Testis (tissue), 2 donors: Measurements from ENCODE around the gene TEAD1.

Source experiments
- CTCF ChIP-seq, 3 experiments: fragments of 450-650 bp in 2 of 3; fragments of 200-600 bp in 1 of 3; sonication (generic) in 1 of 3; IDR thresholded peaks; one replicate each; pipeline ENCODE4 v1.5.1; 2016 to 2019; ENCODE audit warnings: antibody characterized with exemption in 3 of 3, mild to moderate bottlenecking in 2 of 3, moderate library complexity in 1 of 3
- POLR2A ChIP-seq: fragments of 450-650 bp; IDR thresholded peaks from one replicate; pipeline ENCODE4 v1.6.1; 2017; ENCODE audit warnings: antibody characterized with exemption, mild to moderate bottlenecking, moderate library complexity

GRCh38 chr11:12750181-12750580 lies 76.0 kb downstream of the TEAD1 start:
- TF ChIP-seq CTCF (IDR thresholded peaks at IDR 0.05) (no peak), POLR2A (no peak)
